Omental fat pad (tissue), 4 donors: ENCODE results near the gene FAM53A. TPM values are rescaled to one million over a fixed set of nuclear protein-coding genes. Genes with fewer than 3 reads are reported as not detected.
"Not testable (repeated sequence)": the region's sequence is repeated elsewhere in the genome, so short reads cannot be mapped to it uniquely, and the experiment has no call there.

Experiments used
- ATAC-seq: fragments of 150-250 bp; one replicate; pipeline ENCODE4 v1.9.1; 2016; ENCODE audit warnings: mild to moderate bottlenecking, moderate library complexity; ENCODE audit not compliant: low FRiP score
- DNase-seq: peaks from one replicate; pipeline ENCODE4 v3.0.0-alpha.2; 2019; ENCODE audit warnings: low spot score
- CTCF ChIP-seq, 3 donors: fragments of 450-650 bp; IDR thresholded peaks; one replicate each; pipeline ENCODE4 v1.5.1; 2016 to 2017; ENCODE audit warnings: antibody characterized with exemption in 3 of 3, mild to moderate bottlenecking in 3 of 3, moderate library complexity in 2 of 3
- total RNA-seq, 4 donors: library from RNA; depleted of rRNA; stranded (reverse); fragments of >200 nt; gene quantifications; one replicate each; pipeline ENCODE4 v1.1.0, GENCODE V29; 2016

FAM53A gene
- total RNA-seq, 4 donors from 2014 or later: 2.0 to 10.9 (median 5.6) TPM

- ATAC-seq: no peak
- no peak for TF ChIP-seq CTCF (IDR thresholded peaks at IDR 0.05)
- no peak for DNase-seq
Measured at GRCh38 chr4:1706358-1706757, 22.2 kb upstream of the FAM53A start.

- TF ChIP-seq CTCF (IDR thresholded peaks at IDR 0.05): no peak
- ATAC-seq: no peak
Measured at GRCh38 chr4:1705732-1706131, 21.6 kb upstream of the FAM53A start.

GRCh38 chr4:1703867-1704266, 19.8 kb upstream of the FAM53A start:
- TF ChIP-seq CTCF (IDR thresholded peaks at IDR 0.05): no peak
- no peak for DNase-seq
- no peak for ATAC-seq

More at GRCh38 chr4:1705732-1706131, 21.6 kb upstream of the FAM53A start:
- no peak for DNase-seq

GRCh38 chr4:1701671-1702070, 17.6 kb upstream of the FAM53A start:
- not testable (repeated sequence) for DNase-seq, ATAC-seq

GRCh38 chr4:1695913-1696312, 11.8 kb upstream of the FAM53A start:
- DNase-seq: no peak
- no peak for ATAC-seq

GRCh38 chr4:1693131-1693896, 9.2 kb upstream of the FAM53A start:
- DNase-seq (no peak), ATAC-seq (peak; percentile 66)
- TF ChIP-seq CTCF (IDR thresholded peaks at IDR 0.05): peak in 1 of 3 donors; percentile 44

More at GRCh38 chr4:1695913-1696312, 11.8 kb upstream of the FAM53A start:
- no peak for TF ChIP-seq CTCF (IDR thresholded peaks at IDR 0.05)

GRCh38 chr4:1691737-1692373, 7.7 kb upstream of the FAM53A start:
- no peak for DNase-seq
- no peak for ATAC-seq
- TF ChIP-seq CTCF (IDR thresholded peaks at IDR 0.05): no peak
